ENCODE measurements around the gene CYTH2. TPM values are rescaled to one million over a fixed set of nuclear protein-coding genes. Genes with fewer than 3 reads are reported as not detected.

CYTH2 gene
- total RNA-seq, 1 experiment from 2014 or later, result 103 TPM

GRCh38 chr19:48514123-48514458 lies 44.9 kb downstream of the CYTH2 start:
- Histone ChIP-seq H4K8ac (replicated peaks; ENCODE audit: insufficient read length, low read depth, low read length) (no peak overlapping the region), H3K23ac (ENCODE audit: insufficient read length, low read depth, low read length) (no peak overlapping the region), H3K14ac (ENCODE audit: insufficient read depth, low read length) (no peak overlapping the region; the same call in 1 of the 2 replicates), H3K4me1 (ENCODE audit: insufficient read depth, low read length) (no peaks in the 10 kb centered on the region; the same call in 1 of the 2 replicates), H3K9ac (ENCODE audit: extremely low read depth, insufficient read length, low read length) (no peak overlapping the region), H3T11ph (ENCODE audit: low read length) (no peak overlapping the region), H3K4ac (ENCODE audit: low read depth, low read length) (no peak overlapping the region), H2AFZ (ENCODE audit: low read length) (no peak overlapping the region), H2BK20ac (ENCODE audit: low read depth, low read length, poor library complexity, severe bottlenecking) (no peak overlapping the region), H4K91ac (ENCODE audit: insufficient read length, low read depth, low read length) (no peak overlapping the region), H2BK5ac (ENCODE audit: insufficient read length, low read length) (no peak overlapping the region), H2BK12ac (ENCODE audit: insufficient read length, low read depth, low read length) (no peak overlapping the region), H3K27ac (ENCODE audit: insufficient read length, low read depth, low read length) (no peak overlapping the region), H4K20me1 (ENCODE audit: control insufficient read depth, insufficient read depth, insufficient read length) (no peaks in the 10 kb centered on the region), H2BK15ac (ENCODE audit: low read depth, low read length) (no peak overlapping the region), H3K27me3 (ENCODE audit: insufficient read depth, low read length) (peaks cover 2% of the 10 kb centered on the region; the same call in 1 of the 2 replicates), H3K9me3 (ENCODE audit: control insufficient read depth, low read depth, low read length) (no peaks in the 10 kb centered on the region), H3K56ac (ENCODE audit: insufficient read length, low read depth, low read length) (no peak overlapping the region), H3K4me2 (ENCODE audit: insufficient read depth, insufficient read length, low read length) (peak overlapping the region; percentile 31), H2BK120ac (ENCODE audit: low read depth, low read length, poor library complexity, severe bottlenecking) (no peak overlapping the region), H4K5ac (ENCODE audit: insufficient read length, low read depth, low read length) (no peak overlapping the region), H3K18ac (ENCODE audit: insufficient read length, low read depth, low read length) (no peak overlapping the region), H3K23me2 (ENCODE audit: insufficient read length, low read depth, low read length, poor library complexity, severe bottlenecking) (peaks cover 12% of the 10 kb centered on the region), H3K79me2 (ENCODE audit: insufficient read depth, low read length) (no peaks in the 10 kb centered on the region), H3K79me1 (ENCODE audit: insufficient read depth, low read depth, low read length, poor library complexity, severe bottlenecking) (no peaks in the 10 kb centered on the region), H2AK5ac (ENCODE audit: insufficient read length, low read length) (no peak overlapping the region)
- Mint-ChIP-seq H3K27ac (no peak overlapping the region; a peak in 1 of 7 replicates), H3K27me3 (ENCODE audit: low read depth) (peaks cover 9% of the 10 kb centered on the region), H3K36me3 (ENCODE audit: insufficient read depth in 1 of 3, low read depth in 3 of 3) (no peaks in the 10 kb centered on the region), H3K4me1 (peaks cover 20 to 38% of the 10 kb centered on the region in 2 experiments), H3K4me3 (no peak overlapping the region; a peak in 2 of 5 replicates), H3K9me3 (no peaks in the 10 kb centered on the region)
- TF ChIP-seq CTCF (conservative IDR thresholded peaks at IDR 0.05), result no peak
- WGBS (ENCODE audit: extremely low coverage, insufficient read length, low lambda C conversion rate), result no CpG with 5 or more reads among the region's 11 CpGs
- no peak for DNase-seq
